ENCODE measurements around the gene IFT22.
"Not testable (repeated sequence)": the region's sequence is repeated elsewhere in the genome, so short reads cannot be mapped to it uniquely, and the experiment has no call there.

Gene IFT22

GRCh38 chr7:101308245-101309085, 13.1 kb downstream of the IFT22 start:
- peak; percentile 63 for DNase-seq

- DNase-seq, result no peak
These were observed 15.3 kb downstream of the IFT22 start for GRCh38 chr7:101306307-101306706.

- no peak for DNase-seq
These were observed 18.4 kb downstream of the IFT22 start for GRCh38 chr7:101303102-101303701.

GRCh38 chr7:101302641-101303101, 18.9 kb downstream of the IFT22 start:
- no peak for DNase-seq

GRCh38 chr7:101300465-101301376, 20.9 kb downstream of the IFT22 start:
- no peak for DNase-seq

GRCh38 chr7:101299511-101300464, 21.8 kb downstream of the IFT22 start:
- no peak for DNase-seq

- DNase-seq, result no peak
These were observed 26.8 kb downstream of the IFT22 start for GRCh38 chr7:101294832-101295121.

- DNase-seq, result no peak
These were observed 27.4 kb downstream of the IFT22 start for GRCh38 chr7:101294039-101294831.

- DNase-seq, result not testable (repeated sequence)
These were observed 28.3 kb downstream of the IFT22 start for GRCh38 chr7:101293069-101294021.

GRCh38 chr7:101292566-101292965, 29.0 kb downstream of the IFT22 start:
- DNase-seq, result not testable (repeated sequence)

GRCh38 chr7:101290186-101291037, 31.2 kb downstream of the IFT22 start:
- peak; percentile 83 for DNase-seq

GRCh38 chr7:101289687-101290086, 31.9 kb downstream of the IFT22 start:
- not testable (repeated sequence) for DNase-seq

GRCh38 chr7:101288439-101288838, 33.2 kb downstream of the IFT22 start:
- no peak for DNase-seq

GRCh38 chr7:101287032-101287431, 34.6 kb downstream of the IFT22 start:
- DNase-seq, result no peak

GRCh38 chr7:101285880-101286279, 35.7 kb downstream of the IFT22 start:
- not testable (repeated sequence) for DNase-seq

- no peak for DNase-seq
These were observed 36.4 kb downstream of the IFT22 start for GRCh38 chr7:101285171-101285570.

GRCh38 chr7:101280912-101281311, 40.7 kb downstream of the IFT22 start:
- DNase-seq, result not testable (repeated sequence)

- DNase-seq, result no peak
These were observed 42.9 kb downstream of the IFT22 start for GRCh38 chr7:101278461-101279292.

Measured in stimulated activated CD8-positive, alpha-beta memory T cell treated with anti-CD3 and anti-CD28 coated beads, Interleukin-4, amount 100 ng/mL, for 48 hours (primary cell).